Measurements from ENCODE around the gene KCNIP4. TPM values are rescaled to one million over a fixed set of nuclear protein-coding genes. Genes with fewer than 3 reads are reported as not detected.

KCNIP4 gene
- total and polyA plus RNA-seq, 4 donors: not detected

DNA sequence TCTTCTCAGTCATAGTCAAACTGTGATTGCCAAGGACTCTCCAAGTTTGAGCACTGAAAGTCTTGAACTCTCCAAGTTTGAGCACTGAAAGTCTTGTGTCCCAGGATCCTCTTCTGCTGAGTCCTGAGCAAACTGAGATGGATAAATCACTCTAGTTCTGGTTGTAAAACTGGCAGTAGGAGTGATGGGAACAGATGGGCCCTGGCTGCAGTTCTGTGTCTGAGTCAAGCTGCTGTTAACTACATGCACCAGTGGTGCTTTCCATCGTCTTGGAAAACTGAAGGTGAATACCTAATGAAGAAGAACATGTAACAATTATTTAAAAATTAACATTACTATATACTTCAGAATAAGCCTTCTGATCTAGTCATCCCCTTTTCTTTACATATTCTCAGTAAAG is 27.6 kb upstream of the KCNIP4 start:
- intact Hi-C loops (cut with DNase I): no loop called here
- Histone ChIP-seq H3K4me3 (ENCODE audit: low read length in 2 of 2) (no peak overlapping the region), H3K27me3 (ENCODE audit: control insufficient read depth in 1 of 2, insufficient read depth in 2 of 2, low read length in 1 of 2) (no peaks in the 10 kb centered on the region), H3K4me1 (ENCODE audit: control insufficient read depth in 1 of 2, insufficient read depth in 2 of 2, low read length in 2 of 2) (no peaks in the 10 kb centered on the region), H3K27ac (ENCODE audit: low read depth in 1 of 2, low read length in 2 of 2) (no peak overlapping the region), H3K9me3 (ENCODE audit: control insufficient read depth, low read length) (no peaks in the 10 kb centered on the region), H3K36me3 (ENCODE audit: control insufficient read depth in 1 of 2, insufficient read depth in 2 of 2, low read length in 1 of 2) (no peaks in the 10 kb centered on the region)
- no peak for ATAC-seq (ENCODE audit: low FRiP score)
- DNase-seq: no peak
- 65 to 85% methylated on average over 1 of the region's 1 CpG for WGBS, 2 donors

DNA sequence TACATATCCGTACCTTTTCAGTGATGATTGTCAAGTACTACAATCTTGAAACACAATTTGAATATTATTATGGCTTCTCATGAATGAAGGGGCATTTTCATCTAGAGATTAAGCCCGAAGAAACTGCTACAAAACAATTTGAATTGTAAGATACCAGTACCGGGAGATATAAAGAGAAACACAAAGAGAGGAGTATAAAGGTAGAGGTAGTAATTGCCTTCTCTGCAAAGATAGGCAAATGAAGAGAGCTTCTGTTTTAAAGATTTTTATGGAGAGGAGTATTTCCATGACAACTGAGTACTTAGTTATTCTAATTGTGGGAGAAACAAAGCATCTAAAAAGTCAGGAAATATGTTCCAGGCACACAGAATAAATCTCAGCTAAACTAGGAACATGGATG is 25.3 kb upstream of the KCNIP4 start:
- intact Hi-C loops (cut with DNase I): no loop called here
- no peak for DNase-seq
- Histone ChIP-seq H3K27me3 (ENCODE audit: control insufficient read depth in 1 of 2, insufficient read depth in 2 of 2, low read length in 1 of 2) (no peaks in the 10 kb centered on the region), H3K4me1 (ENCODE audit: control insufficient read depth in 1 of 2, insufficient read depth in 2 of 2, low read length in 2 of 2) (no peaks in the 10 kb centered on the region), H3K9me3 (ENCODE audit: control insufficient read depth, low read length) (no peaks in the 10 kb centered on the region), H3K4me3 (ENCODE audit: low read length in 2 of 2) (no peak overlapping the region), H3K36me3 (ENCODE audit: control insufficient read depth in 1 of 2, insufficient read depth in 2 of 2, low read length in 1 of 2) (no peaks in the 10 kb centered on the region), H3K27ac (ENCODE audit: low read depth in 1 of 2, low read length in 2 of 2) (no peak overlapping the region)
- no peak for ATAC-seq (ENCODE audit: low FRiP score)
- WGBS, 2 donors: 58 to 65% methylated on average over 3 of the region's 3 CpGs

DNA sequence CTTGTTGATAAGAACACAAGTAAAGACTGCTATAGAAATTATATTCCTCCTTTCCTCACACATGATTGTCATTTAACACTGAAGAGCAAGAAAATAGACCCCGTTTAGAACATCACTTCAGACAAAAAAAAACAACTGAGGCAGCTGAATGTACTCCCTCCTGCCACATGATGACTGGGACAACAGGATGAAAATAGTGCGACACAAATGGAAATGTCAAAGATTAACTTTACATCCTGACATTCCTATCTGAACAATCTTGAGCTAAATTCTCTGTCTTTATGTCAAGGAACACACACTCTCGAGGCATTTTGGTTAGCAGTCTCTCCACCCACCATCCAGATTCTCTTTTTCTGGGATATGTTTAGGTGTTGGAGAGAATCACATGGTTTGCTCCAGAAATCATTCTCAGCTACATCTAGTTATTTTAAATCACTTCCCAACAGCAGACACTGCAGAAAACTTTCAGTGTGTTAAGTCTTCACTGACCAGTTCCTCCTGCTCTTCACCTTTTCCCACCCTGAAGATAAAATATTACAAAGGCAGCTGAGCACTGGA is 16.3 kb upstream of the KCNIP4 start:
- Histone ChIP-seq H3K36me3 (ENCODE audit: control insufficient read depth in 1 of 2, insufficient read depth in 2 of 2, low read length in 1 of 2) (no peaks in the 10 kb centered on the region), H3K4me1 (ENCODE audit: control insufficient read depth in 1 of 2, insufficient read depth in 2 of 2, low read length in 2 of 2) (no peaks in the 10 kb centered on the region), H3K9me3 (ENCODE audit: control insufficient read depth, low read length) (peaks cover 2% of the 10 kb centered on the region), H3K27ac (ENCODE audit: low read depth in 1 of 2, low read length in 2 of 2) (no peak overlapping the region), H3K27me3 (ENCODE audit: control insufficient read depth in 1 of 2, insufficient read depth in 2 of 2, low read length in 1 of 2) (no peaks in the 10 kb centered on the region), H3K4me3 (ENCODE audit: low read length in 2 of 2) (no peak overlapping the region)
- no peak for DNase-seq
- 49 to 50% methylated on average over 3 of the region's 3 CpGs for WGBS, 2 donors
- ATAC-seq (ENCODE audit: low FRiP score): no peak
- intact Hi-C loops (cut with DNase I): no loop called here

DNA sequence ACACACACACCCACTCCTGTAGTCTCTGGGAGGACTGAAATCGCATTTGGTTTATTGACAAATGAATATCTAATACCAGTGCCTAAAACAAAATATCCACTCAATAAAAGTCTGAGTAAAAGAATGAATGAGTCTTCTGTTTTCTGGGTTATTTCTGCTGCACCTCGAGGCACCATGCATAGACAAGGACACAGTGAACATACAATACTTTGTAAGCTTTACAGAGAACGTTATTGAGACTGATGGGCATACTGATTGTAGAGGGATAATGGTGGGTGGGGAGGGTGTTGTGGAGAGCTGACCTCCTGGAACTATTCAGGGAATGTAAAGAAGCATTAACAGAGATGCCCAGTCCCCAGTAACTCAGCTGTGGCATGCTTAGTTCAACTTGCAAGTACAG is 14.1 kb upstream of the KCNIP4 start:
- Histone ChIP-seq H3K36me3 (ENCODE audit: control insufficient read depth in 1 of 2, insufficient read depth in 2 of 2, low read length in 1 of 2) (no peaks in the 10 kb centered on the region), H3K4me1 (ENCODE audit: control insufficient read depth in 1 of 2, insufficient read depth in 2 of 2, low read length in 2 of 2) (no peaks in the 10 kb centered on the region), H3K9me3 (ENCODE audit: control insufficient read depth, low read length) (peaks cover 2% of the 10 kb centered on the region), H3K27ac (ENCODE audit: low read depth in 1 of 2, low read length in 2 of 2) (no peak overlapping the region), H3K27me3 (ENCODE audit: control insufficient read depth in 1 of 2, insufficient read depth in 2 of 2, low read length in 1 of 2) (no peaks in the 10 kb centered on the region), H3K4me3 (ENCODE audit: low read length in 2 of 2) (no peak overlapping the region)
- intact Hi-C loops (cut with DNase I): no loop called here
- DNase-seq (no peak), ATAC-seq (ENCODE audit: low FRiP score) (no peak)
- WGBS, 2 donors: 55 to 68% methylated on average over 3 of the region's 3 CpGs

DNA sequence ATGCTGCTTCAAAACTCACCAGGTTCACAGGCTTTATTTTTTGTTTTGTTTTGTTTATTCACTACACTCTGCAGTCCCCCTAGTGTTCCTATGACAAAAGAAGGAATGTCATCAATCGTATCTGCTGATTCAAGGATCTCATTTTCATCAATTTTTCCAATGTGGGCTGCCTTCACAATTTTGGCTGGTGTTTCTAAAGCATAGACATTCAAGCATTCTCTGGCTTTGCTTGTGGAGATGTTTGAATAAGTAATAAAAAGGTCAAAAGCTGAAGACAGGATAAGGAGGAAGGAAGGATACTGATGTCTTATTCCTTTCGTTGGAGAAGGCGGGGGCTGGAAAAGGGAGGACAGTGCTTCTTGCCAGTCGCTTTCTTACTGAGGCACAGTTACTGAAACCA is 12.2 kb upstream of the KCNIP4 start:
- Histone ChIP-seq H3K4me3 (ENCODE audit: low read length in 2 of 2) (no peak overlapping the region), H3K27ac (ENCODE audit: low read depth in 1 of 2, low read length in 2 of 2) (no peak overlapping the region), H3K4me1 (ENCODE audit: control insufficient read depth in 1 of 2, insufficient read depth in 2 of 2, low read length in 2 of 2) (no peaks in the 10 kb centered on the region), H3K27me3 (ENCODE audit: control insufficient read depth in 1 of 2, insufficient read depth in 2 of 2, low read length in 1 of 2) (no peaks in the 10 kb centered on the region), H3K36me3 (ENCODE audit: control insufficient read depth in 1 of 2, insufficient read depth in 2 of 2, low read length in 1 of 2) (no peaks in the 10 kb centered on the region), H3K9me3 (ENCODE audit: control insufficient read depth, low read length) (peaks cover 2% of the 10 kb centered on the region)
- DNase-seq (no peak), ATAC-seq (ENCODE audit: low FRiP score) (no peak)
- WGBS, 2 donors: 82 to 83% methylated on average over 4 of the region's 4 CpGs
- intact Hi-C loops (cut with DNase I): no loop called here

DNA sequence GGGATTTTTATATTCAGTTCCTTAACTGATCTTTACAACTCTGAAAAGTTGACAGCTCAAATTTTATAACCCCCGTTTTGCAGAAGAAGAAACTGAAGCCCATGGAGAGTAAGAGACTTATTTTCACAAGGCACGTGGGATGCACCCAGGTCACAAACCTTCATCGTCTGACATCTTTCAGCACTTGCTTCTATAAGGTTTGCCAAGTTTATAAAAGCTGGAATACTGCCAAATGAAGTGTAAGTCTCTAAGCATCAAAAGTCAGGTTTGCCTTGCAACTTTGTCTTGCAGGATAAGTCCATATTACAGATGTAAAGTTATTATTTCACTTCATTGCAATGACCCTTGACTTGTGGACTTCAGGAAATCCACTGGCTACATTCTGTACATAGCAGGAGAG is 6.3 kb upstream of the KCNIP4 start:
- WGBS, 2 donors: 13 to 20% methylated on average over 3 of the region's 3 CpGs
- H3K4me3 ChIP-seq (ENCODE audit: low read length in 2 of 2): no peak overlapping the region
- no peaks in the 10 kb centered on the region for H3K4me1 ChIP-seq (ENCODE audit: control insufficient read depth in 1 of 2, insufficient read depth in 2 of 2, low read length in 2 of 2)
- H3K9me3 ChIP-seq (ENCODE audit: control insufficient read depth, low read length): no peaks in the 10 kb centered on the region
- intact Hi-C loops (cut with DNase I): no loop called here
- H3K36me3 ChIP-seq (ENCODE audit: control insufficient read depth in 1 of 2, insufficient read depth in 2 of 2, low read length in 1 of 2): no peaks in the 10 kb centered on the region
- H3K27ac ChIP-seq (ENCODE audit: low read depth in 1 of 2, low read length in 2 of 2): no peak overlapping the region
- no peak for DNase-seq
- no peaks in the 10 kb centered on the region for H3K27me3 ChIP-seq (ENCODE audit: control insufficient read depth in 1 of 2, insufficient read depth in 2 of 2, low read length in 1 of 2)
- ATAC-seq (ENCODE audit: low FRiP score): no peak

DNA sequence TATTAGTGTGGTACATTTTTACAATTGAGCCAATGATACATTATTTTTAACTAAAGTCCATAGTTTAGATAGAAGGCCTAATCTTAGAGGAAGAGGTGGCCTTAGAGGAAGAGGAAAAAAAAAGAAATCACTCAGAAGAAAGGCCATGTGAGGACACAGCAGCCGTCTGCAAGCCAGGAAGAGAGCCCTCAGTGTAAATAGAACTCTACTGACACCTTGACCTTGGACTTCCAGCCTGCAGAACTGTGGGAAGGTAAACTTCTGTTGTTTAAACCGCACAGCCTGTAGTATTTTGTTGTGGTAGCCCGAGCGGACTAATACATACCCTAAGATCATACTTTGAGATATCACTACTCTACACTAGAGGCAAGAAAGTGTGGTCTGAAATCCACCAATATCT is 5.1 kb upstream of the KCNIP4 start:
- ATAC-seq (ENCODE audit: low FRiP score) (no peak), DNase-seq (no peak)
- Histone ChIP-seq H3K9me3 (ENCODE audit: control insufficient read depth, low read length) (no peaks in the 10 kb centered on the region), H3K27ac (ENCODE audit: low read depth in 1 of 2, low read length in 2 of 2) (no peak overlapping the region), H3K36me3 (ENCODE audit: control insufficient read depth in 1 of 2, insufficient read depth in 2 of 2, low read length in 1 of 2) (no peaks in the 10 kb centered on the region), H3K4me3 (ENCODE audit: low read length in 2 of 2) (no peak overlapping the region), H3K27me3 (ENCODE audit: control insufficient read depth in 1 of 2, insufficient read depth in 2 of 2, low read length in 1 of 2) (no peaks in the 10 kb centered on the region), H3K4me1 (ENCODE audit: control insufficient read depth in 1 of 2, insufficient read depth in 2 of 2, low read length in 2 of 2) (no peaks in the 10 kb centered on the region)
- WGBS, 2 donors: 46 to 47% methylated on average over 4 of the region's 4 CpGs
- intact Hi-C loops (cut with DNase I): no loop called here

DNA sequence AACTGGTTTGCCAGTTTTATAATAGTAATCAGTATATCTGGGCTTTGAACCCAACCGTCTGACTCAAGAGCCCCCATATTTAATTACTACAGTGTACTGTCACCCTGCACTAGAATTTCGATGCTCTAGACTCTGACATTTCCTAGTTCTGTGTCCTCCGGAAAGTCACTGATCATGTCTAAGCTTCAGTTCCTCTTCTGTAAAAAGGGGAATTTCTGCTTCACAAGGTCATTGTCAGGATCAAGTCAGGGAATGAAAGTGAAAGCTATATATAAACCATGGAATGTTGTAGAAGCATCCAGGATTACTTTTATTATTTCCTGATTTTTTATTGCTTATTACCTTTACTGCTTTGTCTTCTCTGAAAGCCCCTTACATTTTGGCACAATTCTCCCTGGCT is 4.0 kb upstream of the KCNIP4 start:
- no peak overlapping the region for H3K4me3 ChIP-seq (ENCODE audit: low read length in 2 of 2)
- WGBS, 2 donors: 77 to 80% methylated on average over 3 of the region's 3 CpGs
- DNase-seq: no peak
- ATAC-seq (ENCODE audit: low FRiP score): no peak
- no peaks in the 10 kb centered on the region for H3K27me3 ChIP-seq (ENCODE audit: control insufficient read depth in 1 of 2, insufficient read depth in 2 of 2, low read length in 1 of 2)
- H3K4me1 ChIP-seq (ENCODE audit: control insufficient read depth in 1 of 2, insufficient read depth in 2 of 2, low read length in 2 of 2): no peaks in the 10 kb centered on the region
- H3K9me3 ChIP-seq (ENCODE audit: control insufficient read depth, low read length): no peaks in the 10 kb centered on the region
- no peak overlapping the region for H3K27ac ChIP-seq (ENCODE audit: low read depth in 1 of 2, low read length in 2 of 2)
- no peaks in the 10 kb centered on the region for H3K36me3 ChIP-seq (ENCODE audit: control insufficient read depth in 1 of 2, insufficient read depth in 2 of 2, low read length in 1 of 2)
- intact Hi-C loops (cut with DNase I): no loop called here

DNA sequence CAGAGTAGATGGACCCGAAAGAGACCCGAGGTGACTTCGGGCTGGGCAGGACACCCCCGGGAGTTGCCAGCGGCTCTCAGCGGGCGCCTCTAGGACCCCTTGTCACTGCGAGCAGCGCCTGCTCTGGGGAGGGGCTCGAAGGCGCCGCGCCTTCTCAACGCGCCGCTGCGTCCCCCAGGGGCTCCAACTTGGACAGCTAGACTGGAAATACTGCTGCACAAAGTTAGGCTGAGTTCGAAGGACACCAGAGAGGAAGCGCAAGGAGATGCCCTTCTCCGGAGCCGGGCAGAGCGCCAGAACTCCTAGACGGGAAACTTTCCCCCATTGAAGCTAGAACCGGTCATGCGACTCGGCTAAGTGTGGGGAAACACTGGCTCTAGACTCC is 493 bp upstream of the KCNIP4 start:
- intact Hi-C loops (cut with DNase I): no loop called here
- DNase-seq: no peak

More for the DNA sequence above, 493 bp upstream of the KCNIP4 start:
- H3K27ac ChIP-seq (ENCODE audit: low read depth in 1 of 2, low read length in 2 of 2): no peak overlapping the region
- H3K36me3 ChIP-seq (ENCODE audit: control insufficient read depth in 1 of 2, insufficient read depth in 2 of 2, low read length in 1 of 2): no peaks in the 10 kb centered on the region
- 3 to 4% methylated on average over 26 of the region's 26 CpGs for WGBS, 2 donors
- H3K27me3 ChIP-seq (ENCODE audit: control insufficient read depth in 1 of 2, insufficient read depth in 2 of 2, low read length in 1 of 2): no peaks in the 10 kb centered on the region
- no peak overlapping the region for H3K4me3 ChIP-seq (ENCODE audit: low read length in 2 of 2)
- ATAC-seq (ENCODE audit: low FRiP score): no peak
- peaks cover 2% of the 10 kb centered on the region for H3K9me3 ChIP-seq (ENCODE audit: control insufficient read depth, low read length)
- no peaks in the 10 kb centered on the region for H3K4me1 ChIP-seq (ENCODE audit: control insufficient read depth in 1 of 2, insufficient read depth in 2 of 2, low read length in 2 of 2)
